ENCODE results near the gene ZNF789. TPM values are rescaled to one million over a fixed set of nuclear protein-coding genes. Genes with fewer than 3 reads are reported as not detected.
A peak's percentile ranks its signal among the peaks of the same experiment; 100 is the strongest.

ZNF789 gene
- total and polyA plus RNA-seq, 2 of the 13 experiments (the other 11 are each of a cell fraction or from before 2014, with no cell fraction given) = 19.8 to 25.1 TPM

GRCh38 chr7:99472561-99473314, at the start of gene ZNF789 (continued):
- TF ChIP-seq REST (IDR thresholded peaks at IDR 0.05; ENCODE audit: borderline replicate concordance in 1 of 2, low read depth in 1 of 2, low read length in 2 of 2) (peak in 1 of 2 experiments; percentile 59; a peak in 1 of 4 replicates), BRCA1 (CRISPR knock-in tag; IDR thresholded peaks at IDR 0.05) (0 out of 2 replicates have a peak, but pooled peaks have one; percentile 31), ELF3 (CRISPR knock-in tag; IDR thresholded peaks at IDR 0.05) (peak; percentile 41; the same call in 1 of the 2 replicates), MAFK (conservative IDR thresholded peaks at IDR 0.05 in 1 of 2, IDR thresholded peaks at IDR 0.05 in 1 of 2; ENCODE audit: low read length in 2 of 2) (no peak), SMARCC2 (IDR thresholded peaks at IDR 0.05) (no peak), TSC22D2 (CRISPR knock-in tag; IDR thresholded peaks at IDR 0.05; ENCODE audit: borderline replicate concordance) (0 out of 2 replicates have a peak, but pooled peaks have one; percentile 38), ZSCAN12 (CRISPR knock-in tag; IDR thresholded peaks at IDR 0.05) (peak; percentile 56; the same call in 1 of the 2 replicates), ZNF512 (CRISPR knock-in tag; IDR thresholded peaks at IDR 0.05) (no peak), NR2F6 (IDR thresholded peaks at IDR 0.05) (no peak), NR2F6 (CRISPR knock-in tag; IDR thresholded peaks at IDR 0.05) (no peak), ZBTB25 (CRISPR knock-in tag; IDR thresholded peaks at IDR 0.05) (no peak), HOMEZ (CRISPR knock-in tag; IDR thresholded peaks at IDR 0.05; ENCODE audit: low read depth) (no peak), ZNF772 (CRISPR knock-in tag; IDR thresholded peaks at IDR 0.05) (peak; percentile 81; the same call in 1 of the 2 replicates), HNRNPK (IDR thresholded peaks at IDR 0.05; ENCODE audit: low read depth, low read length, poor library complexity, severe bottlenecking) (no peak), CENPBD1 (CRISPR knock-in tag; IDR thresholded peaks at IDR 0.05; ENCODE audit: borderline replicate concordance, low read depth) (no peak), SP5 (CRISPR knock-in tag; IDR thresholded peaks at IDR 0.05; ENCODE audit: borderline replicate concordance, low read depth) (peak; percentile 14; the same call in 1 of the 2 replicates)

Data from HepG2 (cell line).